Left lobe of liver (tissue), 2 donors: ENCODE data around the gene TFB2M. TPM values are rescaled to one million over a fixed set of nuclear protein-coding genes. Genes with fewer than 3 reads are reported as not detected.
"Not testable (repeated sequence)": the region's sequence is repeated elsewhere in the genome, so short reads cannot be mapped to it uniquely, and the experiment has no call there.

Experiments
- ATAC-seq: fragments of 200-7000 bp; cut with Tn5 transposase; one replicate; pipeline ENCODE4 v1.9.1; 2020; ENCODE audit warnings: mild to moderate bottlenecking, moderate library complexity
- DNase-seq: peaks from one replicate; pipeline ENCODE4 v3.0.0-alpha.2; 2020; ENCODE audit warnings: low spot score
- total RNA-seq: library from RNA; stranded (reverse); gene quantifications from one replicate; pipeline ENCODE4 v1.2.1, GENCODE V29; 2021
- donor health status: DM: no; HTN: no; CAD: no; lungs with moderate emphysema.
- donor health status: DM: no; HTN: yes; CAD: no.

TFB2M gene
- total RNA-seq, 1 donor from 2014 or later: 14.1 TPM

DNA sequence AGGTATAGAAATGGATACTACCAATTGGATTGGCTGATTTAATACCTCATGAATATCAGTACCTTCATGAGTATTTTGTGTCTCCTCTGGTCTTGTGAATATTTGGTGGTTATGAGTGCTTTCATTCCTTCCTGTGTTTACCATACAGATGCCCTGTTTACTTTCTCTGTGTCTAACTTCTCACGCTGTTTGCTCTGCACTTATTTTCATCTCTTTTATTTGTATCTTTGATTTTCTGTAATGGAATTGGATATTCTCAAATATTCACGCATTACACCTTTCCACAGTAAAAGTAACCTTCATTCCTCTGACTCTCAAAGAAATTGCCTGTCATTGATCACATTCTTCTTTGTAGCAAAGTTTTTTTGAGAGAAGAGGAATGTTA, 17.0 kb upstream of the TFB2M start:
- DNase-seq (no peak), ATAC-seq (peak; percentile 7)

DNA sequence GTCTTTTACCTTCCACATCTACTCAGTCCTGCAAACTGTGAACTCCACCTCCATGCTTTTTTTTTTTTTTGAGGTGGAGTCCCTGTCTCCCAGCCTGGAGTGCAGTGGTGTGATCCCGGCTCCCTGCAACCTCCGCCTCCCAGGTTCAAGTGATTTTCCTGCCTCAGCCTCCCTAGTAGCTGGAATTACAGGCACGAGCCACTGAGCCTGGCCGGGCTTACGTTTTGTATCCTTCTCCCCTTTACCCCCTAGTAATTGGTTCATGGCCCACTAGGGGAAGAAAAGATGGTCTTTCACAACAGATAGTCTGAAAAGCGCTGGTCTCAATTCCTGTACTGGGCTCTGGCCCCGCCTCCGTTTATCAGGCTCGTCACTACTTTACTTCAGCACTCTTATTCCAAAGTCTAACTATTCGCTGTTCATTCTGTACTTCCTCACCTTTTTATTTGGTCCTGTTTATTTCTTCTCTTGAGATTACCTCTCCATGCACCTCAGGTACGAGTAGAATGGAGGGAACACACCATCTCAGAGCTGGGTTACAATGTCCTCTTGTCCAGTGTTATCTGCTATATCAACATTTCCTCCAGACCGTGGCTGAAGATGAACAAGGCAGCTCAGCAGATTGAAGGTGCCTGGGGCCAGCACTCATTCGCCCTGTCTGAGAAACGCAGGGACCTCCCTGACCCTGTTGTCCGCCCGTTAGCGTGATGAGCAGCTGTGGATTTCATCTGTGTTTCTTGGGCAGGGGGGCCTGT, 16.4 kb upstream of the TFB2M start:
- ATAC-seq (peak; percentile 67), DNase-seq (peak; percentile 65)

DNA sequence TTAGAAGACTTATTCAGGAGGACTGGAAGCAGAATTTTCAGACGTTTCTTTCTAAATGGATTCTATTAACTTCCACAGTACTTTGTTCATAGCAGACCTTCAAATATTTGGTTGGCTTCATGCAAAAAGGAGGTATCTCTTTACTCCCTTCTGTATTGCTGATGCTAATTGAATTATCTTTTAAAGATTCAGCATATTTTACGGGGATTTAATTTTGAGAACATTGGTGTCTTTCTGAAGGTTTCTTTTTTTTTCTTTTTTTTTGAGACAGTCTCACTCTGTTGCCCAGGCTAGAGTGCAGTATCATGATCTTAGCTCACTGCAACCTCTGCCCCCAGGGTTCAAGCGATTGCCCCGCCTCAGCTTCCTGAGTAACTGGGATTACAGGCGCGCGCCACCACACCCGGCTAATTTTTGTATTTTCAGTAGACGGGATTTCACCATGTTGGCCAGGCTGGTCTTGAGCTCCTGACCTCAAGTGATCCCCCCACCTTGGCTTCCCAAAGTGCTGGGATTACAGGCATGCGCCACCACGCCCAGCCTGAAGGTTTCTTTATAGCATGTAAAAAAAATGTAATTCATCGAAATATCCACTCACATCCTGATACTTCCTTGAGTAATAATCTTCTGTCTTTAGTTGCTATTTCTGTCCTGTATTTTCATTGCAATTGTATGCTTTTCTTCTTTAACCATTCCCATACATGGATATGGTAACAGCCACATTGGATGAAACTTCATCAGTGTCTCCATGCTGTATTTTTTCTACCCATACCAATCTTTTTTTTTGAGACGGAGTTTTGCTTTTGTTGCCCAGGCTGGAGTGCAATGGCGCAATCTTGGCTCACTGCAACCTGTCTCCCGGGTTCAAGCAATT, 14.7 kb upstream of the TFB2M start:
- DNase-seq (no peak), ATAC-seq (no peak)

DNA sequence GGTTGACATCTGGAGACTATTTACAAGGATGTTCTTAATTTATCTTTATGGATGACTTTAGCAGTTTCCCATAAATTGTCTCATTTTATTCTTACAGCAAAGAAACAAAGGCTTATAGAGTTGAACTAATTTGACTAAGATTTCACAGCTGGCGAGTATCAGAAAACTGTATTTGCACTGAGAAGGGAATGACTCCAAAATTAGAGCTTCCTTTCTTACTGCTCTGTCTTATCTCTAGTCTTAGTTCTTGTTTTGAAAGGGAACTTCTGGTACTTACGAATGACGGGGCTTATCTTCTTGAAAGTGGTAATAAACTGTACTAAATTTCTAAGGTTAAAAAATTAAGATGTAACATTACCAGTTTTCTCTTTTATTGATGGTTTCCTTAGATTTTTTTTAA, 13.8 kb upstream of the TFB2M start:
- DNase-seq (no peak), ATAC-seq (no peak)

DNA sequence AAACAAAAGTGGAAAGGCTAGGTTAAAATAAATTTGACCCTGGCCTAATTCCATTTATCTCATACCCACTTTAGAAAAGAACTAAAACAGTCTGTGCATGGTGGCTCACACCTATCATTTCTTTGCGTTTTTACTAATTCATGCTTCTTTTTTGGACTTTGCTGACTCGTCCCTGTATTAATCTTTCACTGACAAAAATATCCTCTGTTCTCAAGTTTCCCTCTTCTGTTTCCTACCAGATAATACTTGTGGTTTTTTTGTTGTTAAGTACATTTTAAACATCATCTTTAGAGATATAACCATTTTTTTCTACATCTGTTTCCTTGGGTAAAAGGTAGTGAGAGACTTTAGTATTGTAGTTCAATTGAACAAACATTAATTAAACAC, 11.7 kb upstream of the TFB2M start:
- DNase-seq (no peak), ATAC-seq (no peak)

DNA sequence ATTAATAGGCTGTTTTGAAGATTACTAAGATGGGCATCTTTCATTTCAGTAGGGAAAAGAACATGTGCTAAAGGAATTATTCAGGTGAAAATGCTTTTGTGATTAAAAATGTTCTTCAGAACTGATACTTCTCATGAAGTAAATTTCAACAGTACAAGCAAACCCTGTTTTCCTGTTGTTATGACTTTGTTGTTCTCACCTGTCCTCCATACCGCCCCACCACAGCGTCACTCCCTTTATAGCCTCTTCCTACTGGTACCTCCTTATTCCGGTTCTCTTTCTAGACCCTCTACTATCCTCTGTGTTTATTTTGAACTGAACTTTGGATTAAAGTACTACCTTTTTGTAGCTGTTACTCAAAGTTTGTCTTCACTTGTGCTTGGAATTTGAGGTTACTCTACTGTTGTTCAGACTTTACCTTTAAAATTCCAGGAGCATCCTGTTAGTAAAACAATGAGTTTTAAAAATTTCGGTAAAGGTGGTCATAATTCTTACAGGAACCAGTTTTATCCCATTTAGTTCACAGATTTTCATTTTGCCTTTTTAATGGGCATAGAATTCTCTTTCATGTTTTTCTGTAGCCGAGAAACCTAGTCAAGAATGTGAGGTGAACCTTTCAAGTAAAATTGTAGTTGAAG, 11.1 kb upstream of the TFB2M start:
- no peak for ATAC-seq
- DNase-seq: no peak

DNA sequence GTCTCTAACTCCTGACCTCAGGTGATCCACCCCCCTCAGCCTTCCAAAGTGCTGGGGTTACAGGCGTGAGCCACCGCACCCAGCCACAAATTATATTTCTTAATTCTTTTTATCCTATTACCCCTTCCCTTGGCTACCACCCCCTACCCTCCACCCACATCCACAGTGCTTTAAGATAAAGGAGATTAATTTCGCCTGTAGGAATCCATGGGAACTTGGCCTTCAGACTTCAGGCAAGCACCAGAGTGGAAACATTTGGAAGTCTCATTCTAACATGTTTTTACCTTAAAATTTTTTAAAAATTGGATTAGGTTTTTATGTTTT, 10.6 kb upstream of the TFB2M start:
- DNase-seq: no peak
- ATAC-seq: no peak

DNA sequence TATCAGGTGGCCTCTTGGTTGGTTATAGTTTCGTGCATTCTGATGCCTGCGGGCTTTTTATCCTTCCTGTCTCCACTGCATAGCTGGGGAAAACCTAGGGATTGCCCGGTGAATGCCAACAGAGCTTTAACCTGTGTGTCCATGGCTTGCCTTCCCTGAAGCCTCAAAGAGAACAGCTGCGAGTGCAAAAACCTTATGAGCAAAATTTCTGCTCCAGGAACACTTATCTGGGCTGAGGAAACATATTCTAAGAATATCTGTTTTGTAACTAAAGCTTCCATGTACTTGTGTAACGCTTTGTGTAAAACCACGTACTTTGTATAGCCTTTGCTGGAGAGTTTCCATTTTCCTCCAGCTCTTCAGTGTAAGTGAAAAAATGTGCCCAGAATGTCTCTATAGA, 7.4 kb upstream of the TFB2M start:
- DNase-seq (no peak), ATAC-seq (no peak)

DNA sequence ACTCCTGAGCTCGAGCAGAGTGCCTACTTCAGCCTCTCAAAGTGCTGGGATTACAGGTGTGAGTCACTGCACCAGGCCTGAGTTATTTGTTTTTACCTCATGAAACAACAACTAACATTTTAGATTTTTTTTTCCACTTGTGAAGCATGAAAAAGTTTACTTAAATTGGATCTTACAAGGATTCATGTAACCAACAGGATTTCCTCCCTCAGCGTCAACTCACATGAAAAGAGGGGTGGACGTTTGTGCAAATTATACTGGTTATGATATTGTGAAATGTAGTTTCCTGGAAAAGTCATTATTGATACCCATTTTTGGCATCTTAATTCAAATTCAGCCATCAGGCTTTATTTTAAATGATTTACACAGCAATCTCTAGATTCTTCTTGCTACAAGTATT, 6.7 kb upstream of the TFB2M start:
- no peak for ATAC-seq
- no peak for DNase-seq

DNA sequence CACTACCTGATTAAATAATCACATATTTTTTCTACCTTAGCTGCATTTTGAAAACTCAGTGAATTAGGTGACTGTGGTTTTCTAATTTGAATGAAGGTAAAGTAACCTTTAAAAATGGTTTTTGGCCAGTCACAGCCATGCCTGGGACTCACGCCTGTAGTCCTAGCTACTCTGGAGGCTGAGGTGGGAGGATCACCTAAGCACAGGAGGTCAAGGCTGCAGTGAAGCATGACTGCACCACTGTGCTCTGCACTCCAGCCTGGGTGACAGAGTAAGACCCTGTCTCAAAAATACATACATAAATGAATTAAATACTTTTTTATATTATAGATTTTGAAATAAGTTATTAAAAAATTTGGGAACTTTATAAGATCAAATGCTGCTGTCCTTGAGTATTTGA, 5.9 kb upstream of the TFB2M start:
- ATAC-seq (no peak), DNase-seq (no peak)

DNA sequence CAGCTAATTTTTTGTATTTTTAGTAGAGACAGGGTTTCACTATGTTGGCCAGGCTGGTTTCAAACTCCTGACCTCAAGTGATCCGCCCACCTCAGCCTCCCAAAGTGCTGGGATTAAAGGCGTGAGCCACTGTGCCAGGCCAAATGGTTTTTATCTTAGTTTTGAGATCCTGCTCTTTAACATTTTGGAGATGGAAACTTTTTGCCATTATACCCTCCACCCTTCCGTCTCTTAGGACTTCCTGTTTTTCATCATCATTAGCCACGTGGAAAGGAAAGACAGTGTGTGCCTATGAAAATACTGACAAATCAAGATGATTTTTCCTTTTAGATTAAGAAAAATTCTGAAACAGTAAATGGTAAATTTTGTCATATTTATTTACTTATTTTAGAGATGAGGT, 5.2 kb upstream of the TFB2M start:
- not testable (repeated sequence) for ATAC-seq

DNA sequence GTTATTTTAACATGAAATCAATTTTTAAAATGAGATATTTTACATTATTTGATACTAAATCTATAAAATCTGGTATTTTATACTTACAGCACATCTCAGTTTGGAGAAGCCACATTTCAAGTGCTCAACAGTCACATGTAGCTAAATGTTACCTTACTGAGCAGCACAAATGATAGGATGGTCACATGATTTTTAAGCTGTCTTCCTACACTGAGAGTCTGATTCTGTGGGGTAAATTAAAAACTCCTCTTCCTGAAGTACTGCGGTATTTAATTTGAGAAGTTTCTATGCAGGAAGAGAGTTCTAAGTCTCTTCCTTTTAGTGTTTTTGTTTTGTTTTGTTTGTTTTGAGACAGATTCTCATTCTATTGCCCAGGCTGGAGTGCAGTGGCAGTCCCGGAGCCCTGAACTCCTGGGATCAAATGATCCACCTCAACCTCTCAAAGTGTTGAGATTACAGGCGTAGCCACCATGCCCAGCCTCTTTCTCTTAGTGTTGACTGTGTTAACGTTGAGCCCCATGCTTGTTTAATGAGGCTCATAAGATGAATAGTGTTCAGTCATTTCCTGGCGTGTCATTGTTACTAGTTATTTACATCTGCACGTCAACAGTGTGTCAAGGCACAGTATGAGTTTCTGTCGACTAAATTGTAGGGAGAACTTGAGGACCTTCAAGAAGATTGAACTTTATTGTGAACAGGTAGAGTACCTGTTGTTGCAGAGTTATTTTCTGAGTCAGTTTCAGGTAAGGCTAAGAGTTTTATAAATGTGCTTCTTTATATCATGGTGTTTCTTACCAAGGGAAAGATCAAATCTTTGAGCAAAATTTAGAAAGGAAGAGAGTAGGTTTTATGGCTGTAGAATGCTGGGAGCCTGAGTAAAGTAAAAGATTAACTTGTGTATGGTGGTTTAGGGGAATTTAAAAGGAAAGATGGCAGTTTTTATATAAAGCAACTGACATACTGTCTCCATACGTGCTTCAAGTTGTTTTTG, 3.5 kb upstream of the TFB2M start:
- DNase-seq (no peak), ATAC-seq (no peak)

More for the DNA sequence above, 5.2 kb upstream of the TFB2M start:
- DNase-seq: not testable (repeated sequence)

DNA sequence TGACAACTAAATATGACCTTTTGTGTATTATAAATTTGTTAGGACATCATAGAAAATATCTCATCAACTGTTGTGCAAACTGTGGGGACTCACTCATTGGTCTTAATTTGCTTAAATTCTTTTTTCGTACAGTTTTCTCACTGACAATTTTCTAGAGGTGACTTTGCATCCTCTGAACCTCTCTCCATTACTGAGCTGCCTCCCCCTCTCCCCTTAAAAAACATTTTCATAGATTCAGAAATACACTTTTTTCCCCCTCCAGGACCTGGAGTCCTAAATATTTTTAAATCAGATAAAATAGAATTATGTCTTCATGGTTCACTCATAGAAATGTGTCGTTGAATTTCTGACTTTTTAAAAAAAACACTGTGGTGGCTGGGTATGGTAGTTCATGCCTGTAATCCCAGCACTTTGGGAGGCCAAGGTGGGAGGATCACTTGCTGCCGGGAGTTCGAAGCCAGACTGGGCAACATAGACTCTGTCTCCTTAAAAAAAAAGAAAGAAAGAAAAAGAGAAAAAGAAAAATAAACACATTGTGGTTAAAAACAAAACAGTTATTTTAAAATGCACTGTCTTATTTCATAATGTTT, 1.7 kb upstream of the TFB2M start:
- no peak for DNase-seq
- ATAC-seq: no peak

DNA sequence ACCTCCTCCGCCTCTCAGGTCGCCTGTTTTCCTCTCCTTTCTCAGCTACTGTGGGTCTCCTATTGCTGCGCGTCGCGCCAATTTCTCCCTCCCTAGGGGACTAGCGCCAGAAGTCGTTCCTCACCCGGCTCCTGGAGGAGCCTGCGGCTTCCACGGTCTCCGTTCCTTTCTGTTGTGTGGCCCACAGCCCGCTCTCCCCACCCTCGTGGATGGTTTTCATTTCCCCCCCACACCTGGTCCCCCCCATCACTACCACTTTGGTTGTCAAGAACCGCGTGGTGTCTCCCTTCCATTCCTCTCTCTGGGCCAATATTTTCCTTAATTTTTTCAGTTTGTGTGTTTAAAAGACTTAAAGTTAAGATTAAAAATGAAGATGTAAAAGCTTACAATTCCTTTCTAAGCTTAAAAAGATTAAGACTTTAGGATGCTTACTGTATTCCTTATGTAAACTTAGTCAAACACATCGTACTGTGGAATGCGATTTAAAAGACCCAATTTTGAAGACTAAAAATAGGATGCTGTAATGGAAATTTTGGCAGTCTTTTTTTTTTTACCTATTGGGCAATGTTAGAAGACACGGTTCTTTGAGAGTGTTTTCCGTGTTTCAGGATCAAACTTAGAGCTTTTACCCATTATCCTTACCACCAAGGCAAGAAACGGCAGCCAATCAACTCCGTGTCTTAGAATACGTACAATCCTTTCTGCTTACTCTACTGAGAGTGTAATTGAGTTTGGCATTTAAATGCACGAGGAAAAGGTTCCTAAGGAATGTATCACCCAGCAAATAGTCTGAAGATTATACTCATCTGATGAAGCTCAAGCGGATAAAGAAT, 968 bp upstream of the TFB2M start:
- DNase-seq (no peak), ATAC-seq (peak; percentile 26)

DNA sequence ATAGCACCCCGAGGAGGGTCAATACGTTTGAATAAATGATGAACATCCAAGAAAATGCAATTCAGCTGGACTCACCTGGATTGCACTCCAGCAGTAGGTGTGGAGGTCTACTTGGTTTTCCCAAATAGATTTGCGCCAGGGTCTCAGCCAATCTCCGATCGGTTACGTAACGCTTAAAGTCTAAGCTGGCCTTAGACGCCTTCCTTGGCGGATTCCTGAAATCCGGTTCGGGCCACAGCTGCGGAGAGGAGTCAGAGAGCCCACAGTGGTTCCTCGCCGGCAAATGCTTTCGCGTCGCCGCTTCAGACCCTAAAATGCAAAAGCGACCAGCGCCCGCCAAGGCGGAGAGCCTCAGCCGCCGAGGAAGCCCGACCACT, 322 bp downstream of the TFB2M start:
- peak; percentile 22 for ATAC-seq
- DNase-seq: no peak

DNA sequence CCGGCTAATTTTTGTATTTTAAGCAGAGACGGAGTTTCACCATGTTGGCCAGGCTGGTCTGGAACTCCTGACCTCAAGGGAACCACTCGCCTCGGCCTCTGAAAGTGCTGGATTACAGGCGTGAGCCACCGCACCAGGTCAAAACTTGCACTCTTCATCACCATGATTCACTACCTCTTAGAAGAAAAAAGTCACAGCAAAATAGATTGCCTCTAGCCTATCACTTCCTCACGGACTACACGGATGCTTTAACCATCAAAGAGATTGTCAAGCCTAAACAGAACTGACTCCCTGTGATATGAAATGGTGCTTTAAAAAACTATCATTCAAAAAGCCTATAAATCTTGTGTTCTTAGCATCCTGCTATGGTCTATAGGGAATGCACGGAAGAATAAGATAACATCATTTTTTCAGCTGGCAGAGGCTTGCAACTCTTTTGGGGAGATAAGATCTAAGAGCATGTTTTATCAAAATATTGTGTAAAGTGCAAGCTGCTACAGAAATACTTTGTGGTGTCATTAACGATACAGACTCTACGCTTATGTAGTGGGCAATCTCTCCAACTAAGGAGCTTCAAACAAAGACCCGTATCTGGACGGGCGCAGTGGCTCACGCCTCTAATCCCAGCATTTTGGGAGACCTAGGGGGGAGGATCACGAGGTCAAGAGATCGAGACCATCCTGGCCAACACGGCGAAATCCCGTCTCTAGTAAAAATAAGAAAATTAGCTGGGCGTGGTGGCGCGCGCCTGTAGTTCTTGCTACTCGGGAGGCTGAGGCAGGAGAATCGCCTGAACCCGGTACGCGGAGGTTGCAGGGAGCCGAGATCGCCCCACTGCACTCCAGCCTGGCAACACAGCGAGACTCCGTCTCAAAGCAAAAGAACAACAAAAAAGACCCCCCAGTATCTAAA, 966 bp downstream of the TFB2M start:
- ATAC-seq: no peak
- DNase-seq: no peak

DNA sequence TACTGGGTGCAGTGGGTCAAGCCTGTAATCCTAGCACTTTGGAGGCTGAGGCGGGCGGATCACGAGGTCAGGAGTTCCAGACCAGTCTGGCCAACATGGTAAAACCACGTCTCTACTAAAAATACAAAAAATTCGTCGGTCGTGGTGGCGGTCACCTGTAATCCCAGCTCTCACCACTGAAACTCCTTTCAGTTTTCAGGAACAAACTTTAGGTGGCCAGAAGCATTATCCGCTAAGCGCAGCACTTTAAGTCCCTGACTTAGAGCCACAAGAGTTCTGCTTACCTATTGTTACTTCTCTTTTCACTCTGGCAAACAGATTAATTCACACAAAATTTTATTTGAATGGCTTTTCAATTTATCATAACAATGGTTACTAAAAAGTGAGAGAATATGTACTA, 5.2 kb downstream of the TFB2M start:
- ATAC-seq, DNase-seq: not testable (repeated sequence)

DNA sequence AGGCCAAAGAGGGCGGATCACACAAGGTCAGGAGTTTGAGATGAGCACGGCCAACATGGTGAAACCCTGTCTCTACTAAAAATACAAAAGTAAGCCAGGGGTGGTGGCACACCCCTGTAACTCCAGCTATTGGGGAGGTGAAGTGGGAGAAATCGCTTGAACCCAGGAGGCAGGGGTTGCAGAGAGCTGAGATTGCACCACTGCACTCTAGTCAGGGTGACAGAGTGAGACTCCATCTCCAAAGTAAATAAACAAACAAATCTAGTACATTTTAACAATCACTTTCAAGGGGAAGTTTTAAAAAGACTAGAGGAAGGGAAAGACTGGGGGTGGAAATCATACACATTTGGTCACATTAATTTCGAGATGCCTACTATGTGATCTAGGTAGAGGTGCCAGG, 6.8 kb downstream of the TFB2M start:
- DNase-seq (no peak), ATAC-seq (peak; percentile 73)
